ENCODE results near the gene EIF3L.

EIF3L gene

GRCh38 chr22:37906364-37907008, 57.3 kb downstream of the EIF3L start:
- DNase-seq (ENCODE audit: low spot score): peak; percentile 26

- DNase-seq (ENCODE audit: low spot score): no peak
Observed at GRCh38 chr22:37907036-37907954, 58.1 kb downstream of the EIF3L start.

DNA sequence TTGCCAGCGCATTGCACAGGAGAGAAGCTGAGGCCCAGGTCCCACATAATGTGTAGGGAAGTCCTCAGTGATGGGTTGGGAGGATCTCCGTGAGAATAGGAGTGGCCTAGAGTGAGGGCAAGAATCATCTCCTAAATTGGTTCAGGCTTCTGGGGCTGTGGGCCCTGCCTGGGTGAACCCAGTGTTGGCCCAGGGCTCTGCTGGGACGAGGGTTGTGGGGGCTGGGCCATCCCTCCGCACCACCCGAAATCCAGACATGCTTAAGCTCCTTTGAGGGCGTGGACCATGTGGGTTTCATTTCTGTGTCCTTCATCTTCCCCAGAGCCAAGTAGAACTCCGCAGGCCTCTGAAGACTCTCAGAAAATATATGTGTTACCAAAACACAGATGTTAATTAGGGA, 60.5 kb downstream of the EIF3L start:
- no peak for DNase-seq (ENCODE audit: low spot score)

- no peak for DNase-seq (ENCODE audit: low spot score)
Observed at GRCh38 chr22:37910890-37911672, 61.9 kb downstream of the EIF3L start.

DNA sequence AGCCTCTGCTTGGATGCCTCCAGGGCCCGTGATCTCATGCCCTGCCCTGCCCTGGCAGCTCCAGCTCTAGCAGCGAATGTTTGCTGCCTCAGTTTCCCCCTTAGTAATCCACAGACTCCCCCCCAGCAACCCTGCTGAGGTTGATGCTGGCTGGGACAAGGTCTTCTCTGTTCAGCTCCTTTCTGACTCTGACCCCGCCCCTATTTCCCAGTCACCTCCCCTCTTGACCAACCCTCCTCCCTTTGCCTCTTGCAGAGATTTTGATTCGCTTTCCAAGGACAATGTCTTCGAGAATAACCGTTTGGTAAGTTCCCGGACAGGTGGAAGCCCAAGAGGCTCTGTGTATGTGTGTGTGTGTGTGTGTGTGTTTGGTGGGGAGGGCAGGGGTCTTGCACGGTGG, 62.5 kb downstream of the EIF3L start:
- no peak for DNase-seq (ENCODE audit: low spot score)

GRCh38 chr22:37912171-37912570, 63.0 kb downstream of the EIF3L start:
- DNase-seq (ENCODE audit: low spot score): no peak

GRCh38 chr22:37913233-37913721, 64.1 kb downstream of the EIF3L start:
- DNase-seq (ENCODE audit: low spot score): no peak

GRCh38 chr22:37916311-37916710, 67.1 kb downstream of the EIF3L start:
- DNase-seq (ENCODE audit: low spot score): no peak

DNA sequence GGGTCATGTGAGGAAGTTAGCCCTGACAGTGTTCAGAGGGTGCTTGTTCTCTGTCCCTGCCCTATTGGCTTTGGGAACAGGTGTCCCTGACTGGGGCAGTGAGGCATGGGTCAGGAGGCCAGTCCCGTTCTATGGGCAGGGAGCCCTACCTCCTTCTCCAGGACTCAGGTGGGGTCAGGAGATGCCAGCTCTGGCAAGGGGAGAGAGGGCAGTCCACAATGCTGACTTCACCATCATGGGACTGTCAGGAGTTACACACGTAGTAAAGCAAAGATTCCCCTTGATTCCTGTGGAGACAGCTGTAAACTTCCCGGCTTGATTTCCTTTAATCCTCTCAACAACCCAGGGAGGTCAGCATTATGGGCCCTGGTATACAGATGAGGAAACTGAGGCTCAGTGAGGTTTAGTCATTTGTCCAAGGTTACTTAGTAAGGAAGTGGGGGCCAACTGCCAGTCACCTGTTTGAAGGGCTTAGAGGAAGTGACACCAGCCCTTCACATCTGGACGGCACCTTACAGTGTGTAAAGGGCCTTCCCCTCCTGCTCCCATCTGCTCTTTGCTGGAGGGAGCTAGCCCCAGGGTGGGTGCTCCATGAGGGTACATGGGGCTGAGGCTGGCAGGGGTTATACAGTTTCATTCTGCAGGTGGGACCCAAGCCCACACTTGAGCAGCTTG, 68.8 kb downstream of the EIF3L start:
- DNase-seq (ENCODE audit: low spot score): no peak

DNA sequence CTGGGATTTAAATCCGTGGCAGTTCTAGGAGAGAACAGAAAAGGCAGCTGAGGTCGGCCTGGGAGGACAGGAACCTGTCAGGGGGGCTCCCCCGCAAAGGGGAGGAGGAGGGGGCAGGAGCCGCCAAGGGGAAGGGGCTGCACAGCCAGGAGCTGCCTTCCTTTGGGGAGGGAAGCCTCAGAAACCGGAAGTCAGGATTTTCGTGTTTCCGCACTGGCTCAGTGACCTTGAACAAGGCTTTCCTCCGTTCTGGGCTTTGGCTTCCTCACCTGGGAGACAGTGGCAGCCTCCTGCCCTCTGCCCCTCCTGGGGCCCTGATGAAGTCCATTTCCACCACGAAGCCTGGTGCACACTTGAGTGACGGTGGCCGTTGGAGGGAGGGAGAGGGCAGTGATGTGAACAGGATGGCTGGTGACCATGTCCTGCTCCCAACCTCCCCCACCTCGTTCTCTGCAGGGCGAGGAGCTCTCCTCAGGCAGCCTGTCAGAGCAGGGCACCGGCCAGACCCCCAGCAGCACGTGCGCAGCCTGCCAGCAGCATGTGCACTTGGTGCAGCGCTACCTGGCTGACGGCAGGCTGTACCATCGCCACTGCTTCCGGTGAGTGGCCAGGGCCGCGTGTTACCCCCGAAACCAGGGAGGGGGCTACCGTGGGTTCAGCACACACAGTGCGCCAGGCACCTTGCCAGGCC, 69.5 kb downstream of the EIF3L start:
- no peak for DNase-seq (ENCODE audit: low spot score)

DNA sequence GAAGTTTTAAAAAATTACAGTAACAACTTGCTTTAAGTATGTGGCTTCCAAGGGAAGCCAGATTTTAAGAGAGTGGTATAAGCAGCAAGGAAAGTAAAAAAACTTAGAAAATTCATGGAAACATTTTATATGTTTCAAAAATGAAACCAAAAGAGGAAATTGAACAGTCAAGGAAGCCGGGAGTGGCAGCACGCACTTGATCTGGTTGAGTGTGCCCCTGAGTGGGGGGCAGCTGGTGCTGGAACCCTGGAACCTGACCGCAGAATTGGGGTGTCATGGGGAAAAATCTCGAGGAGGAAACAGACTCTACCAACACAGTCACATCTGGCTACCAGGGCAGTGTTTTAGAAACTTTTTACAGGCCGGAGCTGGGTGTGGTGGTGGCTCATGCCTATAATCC, 70.9 kb downstream of the EIF3L start:
- no peak for DNase-seq (ENCODE audit: low spot score)

DNA sequence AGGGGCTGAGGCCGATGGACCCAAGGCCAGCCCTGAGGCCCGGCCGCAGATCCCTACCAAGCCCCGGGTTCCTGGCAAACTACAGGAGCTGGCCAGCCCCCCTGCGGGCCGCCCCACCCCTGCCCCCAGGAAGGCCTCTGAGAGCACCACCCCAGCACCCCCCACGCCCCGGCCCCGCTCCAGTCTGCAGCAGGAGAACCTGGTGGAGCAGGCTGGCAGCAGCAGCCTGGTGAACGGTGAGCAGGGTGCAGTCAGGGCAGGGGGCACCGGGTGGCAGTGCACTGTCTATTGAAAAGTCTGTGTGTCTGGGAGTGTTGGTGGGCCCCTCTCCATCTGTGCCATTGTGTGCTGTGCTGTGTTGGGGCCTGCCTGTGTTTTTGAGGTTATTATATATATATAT, 73.0 kb downstream of the EIF3L start:
- no peak for DNase-seq (ENCODE audit: low spot score)

DNA sequence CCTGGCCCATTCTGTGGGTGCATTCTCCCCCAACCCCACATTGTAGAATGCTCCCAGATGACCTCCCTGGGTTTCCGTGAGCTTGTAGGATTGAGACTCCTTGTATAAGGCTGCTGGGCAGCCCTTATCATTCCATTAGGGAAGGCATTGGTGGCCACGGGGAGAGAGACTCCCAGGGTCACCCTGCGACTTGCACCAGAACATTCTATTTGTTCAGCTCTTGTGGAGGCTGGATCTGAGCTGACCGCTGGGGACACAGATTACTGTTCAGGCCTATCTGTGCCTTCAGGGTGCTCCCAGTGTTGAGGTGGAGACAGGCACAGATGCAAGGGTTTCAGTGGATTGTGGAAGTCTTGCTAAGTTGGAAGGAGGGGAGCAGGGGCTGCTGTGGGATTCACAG, 74.7 kb downstream of the EIF3L start:
- DNase-seq (ENCODE audit: low spot score): no peak

DNA sequence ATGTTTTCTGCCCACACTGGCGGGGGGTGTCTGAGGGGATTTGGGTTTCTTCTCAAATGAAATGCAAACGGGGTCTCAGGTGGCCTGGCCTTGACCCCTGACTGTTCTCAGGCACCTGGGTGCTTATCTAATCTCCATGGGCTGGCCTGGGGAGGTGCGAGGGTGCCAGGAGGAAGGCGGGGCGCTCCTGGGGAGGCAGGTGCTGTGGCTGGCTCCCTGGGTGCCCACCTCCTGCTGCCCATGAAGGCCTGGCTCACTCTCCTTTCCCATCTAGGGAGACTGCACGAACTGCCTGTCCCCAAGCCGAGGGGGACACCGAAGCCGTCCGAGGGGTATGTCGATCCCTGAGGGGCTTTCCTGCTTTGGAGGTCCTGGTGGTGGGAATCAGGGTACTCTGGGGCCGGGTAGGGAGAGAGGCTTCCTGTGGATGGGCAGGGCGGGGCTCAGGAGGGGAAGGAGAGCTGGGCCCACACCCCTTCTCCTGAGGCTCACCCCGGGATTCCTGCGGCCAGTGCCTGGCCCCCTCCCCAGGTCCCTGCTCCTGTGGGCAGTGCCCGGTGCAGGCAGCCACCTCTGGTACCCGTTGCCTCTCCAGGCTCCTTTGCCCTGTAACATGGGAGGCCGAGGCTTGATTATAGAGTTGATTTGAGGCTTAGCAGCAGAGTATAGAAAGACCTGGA, 75.3 kb downstream of the EIF3L start:
- no peak for DNase-seq (ENCODE audit: low spot score)

DNA sequence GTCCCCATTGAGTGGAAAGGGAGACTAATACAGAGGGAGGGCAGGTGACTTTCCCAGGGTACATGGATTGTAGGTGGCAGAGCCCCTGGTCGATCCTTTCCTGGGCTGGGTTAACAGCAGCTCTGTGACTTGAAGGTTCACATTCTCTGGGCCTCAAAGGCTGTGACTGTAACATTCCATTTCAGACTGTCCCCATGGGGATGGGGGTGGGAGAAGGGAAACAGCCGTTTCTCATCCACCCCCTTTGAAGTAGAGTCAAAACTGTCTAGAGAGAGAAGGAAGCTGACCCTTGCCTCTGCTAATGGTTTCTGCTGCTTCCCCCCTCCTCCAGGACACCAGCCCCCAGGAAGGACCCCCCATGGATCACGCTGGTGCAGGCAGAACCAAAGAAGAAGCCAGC, 76.1 kb downstream of the EIF3L start:
- DNase-seq (ENCODE audit: low spot score): no peak

- no peak for DNase-seq (ENCODE audit: low spot score)
Observed at GRCh38 chr22:37925767-37926166, 76.5 kb downstream of the EIF3L start.

GRCh38 chr22:37926358-37926757, 77.1 kb downstream of the EIF3L start:
- DNase-seq (ENCODE audit: low spot score): no peak

DNA sequence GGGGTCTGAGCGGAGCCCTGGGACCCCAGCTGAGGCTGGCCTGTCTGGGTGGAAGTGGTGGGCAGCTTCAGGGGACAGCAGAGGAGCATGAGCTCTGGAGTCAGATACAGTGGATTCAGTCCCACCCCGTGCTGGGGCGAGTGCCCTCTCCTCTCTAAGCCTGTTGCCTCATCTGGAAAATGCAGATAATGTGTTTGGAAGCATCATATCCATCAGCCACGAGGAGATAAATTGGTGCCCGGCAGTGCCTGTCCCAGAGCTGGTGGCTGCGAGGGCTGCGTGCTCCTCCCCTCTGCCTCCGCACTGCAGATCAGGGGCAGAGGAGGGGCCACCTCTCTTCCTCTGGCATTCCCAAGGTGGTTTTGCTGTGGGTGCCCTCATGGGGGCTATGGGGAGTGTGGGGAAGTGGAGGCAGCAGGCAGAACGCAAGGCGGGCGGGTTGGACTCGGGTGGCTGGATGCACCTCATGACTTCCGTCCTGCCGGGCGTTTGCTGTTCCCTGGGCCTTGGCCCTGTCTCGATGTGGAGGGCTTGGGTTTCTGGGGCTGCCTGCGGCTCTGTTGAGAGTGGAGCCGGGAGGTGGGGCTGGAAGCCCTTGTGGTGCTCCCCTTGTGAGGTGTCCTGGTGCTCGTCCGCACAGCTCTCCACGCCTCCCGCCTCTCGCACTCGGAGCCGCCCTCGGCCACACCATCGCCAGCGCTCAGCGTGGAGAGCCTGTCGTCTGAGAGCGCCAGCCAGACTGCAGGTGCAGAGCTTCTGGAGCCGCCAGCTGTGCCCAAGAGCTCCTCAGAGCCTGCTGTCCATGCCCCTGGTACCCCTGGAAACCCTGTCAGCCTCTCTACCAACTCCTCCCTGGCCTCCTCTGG, 77.8 kb downstream of the EIF3L start:
- DNase-seq (ENCODE audit: low spot score): no peak

DNA sequence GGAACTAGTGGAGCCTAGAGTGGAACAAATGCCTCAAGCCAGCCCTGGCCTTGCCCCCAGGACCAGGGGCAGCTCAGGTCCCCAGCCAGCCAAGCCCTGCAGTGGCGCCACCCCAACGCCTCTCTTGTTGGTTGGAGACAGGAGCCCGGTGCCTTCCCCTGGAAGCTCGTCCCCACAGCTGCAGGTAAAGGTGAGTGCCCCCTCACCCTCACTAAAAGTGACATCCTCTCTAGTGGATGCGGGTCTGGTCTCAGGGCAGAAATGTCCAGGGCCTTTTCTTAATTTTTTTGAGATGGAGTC, 78.4 kb downstream of the EIF3L start:
- DNase-seq (ENCODE audit: low spot score): no peak

- DNase-seq (ENCODE audit: low spot score): no peak
Observed at GRCh38 chr22:37929390-37929789, 80.2 kb downstream of the EIF3L start.
